Activated naive CD8-positive, alpha-beta T cell (primary cell): ENCODE data around the gene TOX3.

Experiments used
- H3K27ac Mint-ChIP-seq: one replicate; pipeline ENCODE4 v1.8.0; 2021; ENCODE audit warnings: mixed read lengths
- H3K27me3 Mint-ChIP-seq: one replicate; pipeline ENCODE4 v1.8.0; 2021; ENCODE audit warnings: mixed read lengths
- H3K36me3 Mint-ChIP-seq: one replicate; pipeline ENCODE4 v1.8.0; 2021; ENCODE audit warnings: mixed read lengths
- H3K4me1 Mint-ChIP-seq: one replicate; pipeline ENCODE4 v1.8.0; 2021; ENCODE audit warnings: low read depth, mixed read lengths
- H3K4me3 Mint-ChIP-seq: one replicate; pipeline ENCODE4 v1.8.0; 2021; ENCODE audit warnings: mild to moderate bottlenecking, mixed read lengths
- H3K9me3 Mint-ChIP-seq: one replicate; pipeline ENCODE4 v1.8.0; 2021; ENCODE audit warnings: low read depth, mixed read lengths

Gene TOX3

GRCh38 chr16:52440248-52440647 lies 106.7 kb downstream of the TOX3 start:
- Mint-ChIP-seq H3K4me1 (no peaks in the 10 kb centered on the region), H3K36me3 (no peaks in the 10 kb centered on the region), H3K27ac (no peak overlapping the region), H3K27me3 (no peaks in the 10 kb centered on the region), H3K9me3 (peaks cover 5% of the 10 kb centered on the region), H3K4me3 (no peak overlapping the region)

GRCh38 chr16:52439750-52440149 lies 107.2 kb downstream of the TOX3 start:
- Mint-ChIP-seq H3K27me3 (no peaks in the 10 kb centered on the region), H3K36me3 (no peaks in the 10 kb centered on the region), H3K9me3 (peaks cover 5% of the 10 kb centered on the region), H3K4me3 (no peak overlapping the region), H3K4me1 (no peaks in the 10 kb centered on the region), H3K27ac (no peak overlapping the region)

- H3K27me3 Mint-ChIP-seq = no peaks in the 10 kb centered on the region
- H3K27ac Mint-ChIP-seq = no peak overlapping the region
- H3K36me3 Mint-ChIP-seq = no peaks in the 10 kb centered on the region
- H3K4me1 Mint-ChIP-seq = no peaks in the 10 kb centered on the region
- no peak overlapping the region for H3K4me3 Mint-ChIP-seq
- H3K9me3 Mint-ChIP-seq = peaks cover 5% of the 10 kb centered on the region
Observed at GRCh38 chr16:52439171-52439701, 107.7 kb downstream of the TOX3 start.

- no peak overlapping the region for H3K27ac Mint-ChIP-seq
- H3K4me1 Mint-ChIP-seq = no peaks in the 10 kb centered on the region
- H3K9me3 Mint-ChIP-seq = peaks cover 5% of the 10 kb centered on the region
- H3K36me3 Mint-ChIP-seq = no peaks in the 10 kb centered on the region
- no peak overlapping the region for H3K4me3 Mint-ChIP-seq
- H3K27me3 Mint-ChIP-seq = no peaks in the 10 kb centered on the region
Observed at GRCh38 chr16:52437277-52437670, 109.7 kb downstream of the TOX3 start.

- Mint-ChIP-seq H3K4me1 (no peaks in the 10 kb centered on the region), H3K27me3 (no peaks in the 10 kb centered on the region), H3K4me3 (no peak overlapping the region), H3K9me3 (peaks cover 5% of the 10 kb centered on the region), H3K36me3 (no peaks in the 10 kb centered on the region), H3K27ac (no peak overlapping the region)
Observed at GRCh38 chr16:52436339-52437276, 110.3 kb downstream of the TOX3 start.

GRCh38 chr16:52434224-52434623 lies 112.7 kb downstream of the TOX3 start:
- Mint-ChIP-seq H3K9me3 (no peaks in the 10 kb centered on the region), H3K27ac (no peak overlapping the region), H3K27me3 (no peaks in the 10 kb centered on the region), H3K4me3 (no peak overlapping the region), H3K4me1 (no peaks in the 10 kb centered on the region), H3K36me3 (no peaks in the 10 kb centered on the region)

- no peak overlapping the region for H3K27ac Mint-ChIP-seq
- no peak overlapping the region for H3K4me3 Mint-ChIP-seq
- no peaks in the 10 kb centered on the region for H3K4me1 Mint-ChIP-seq
- no peaks in the 10 kb centered on the region for H3K9me3 Mint-ChIP-seq
- H3K27me3 Mint-ChIP-seq = no peaks in the 10 kb centered on the region
- no peaks in the 10 kb centered on the region for H3K36me3 Mint-ChIP-seq
Observed at GRCh38 chr16:52433643-52434042, 113.3 kb downstream of the TOX3 start.

GRCh38 chr16:52424591-52424990 lies 122.4 kb downstream of the TOX3 start:
- H3K27ac Mint-ChIP-seq = no peak overlapping the region
- no peaks in the 10 kb centered on the region for H3K27me3 Mint-ChIP-seq
- H3K4me1 Mint-ChIP-seq = no peaks in the 10 kb centered on the region
- no peak overlapping the region for H3K4me3 Mint-ChIP-seq
- H3K9me3 Mint-ChIP-seq = no peaks in the 10 kb centered on the region
- no peaks in the 10 kb centered on the region for H3K36me3 Mint-ChIP-seq

GRCh38 chr16:52422307-52422706 lies 124.6 kb downstream of the TOX3 start:
- Mint-ChIP-seq H3K36me3 (no peaks in the 10 kb centered on the region), H3K4me3 (no peak overlapping the region), H3K27me3 (peaks cover 1% of the 10 kb centered on the region), H3K4me1 (no peaks in the 10 kb centered on the region), H3K9me3 (peaks cover 8% of the 10 kb centered on the region), H3K27ac (no peak overlapping the region)

- Mint-ChIP-seq H3K27ac (no peak overlapping the region), H3K36me3 (no peaks in the 10 kb centered on the region), H3K9me3 (peaks cover 8% of the 10 kb centered on the region), H3K4me1 (no peaks in the 10 kb centered on the region), H3K4me3 (no peak overlapping the region), H3K27me3 (peaks cover 1% of the 10 kb centered on the region)
Observed at GRCh38 chr16:52418201-52418600, 128.7 kb downstream of the TOX3 start.

GRCh38 chr16:52416888-52417287 lies 130.1 kb downstream of the TOX3 start:
- H3K4me1 Mint-ChIP-seq = no peaks in the 10 kb centered on the region
- H3K36me3 Mint-ChIP-seq = no peaks in the 10 kb centered on the region
- H3K27ac Mint-ChIP-seq = no peak overlapping the region

GRCh38 chr16:52411011-52411410 lies 135.9 kb downstream of the TOX3 start:
- H3K27ac Mint-ChIP-seq = no peak overlapping the region
- H3K9me3 Mint-ChIP-seq = no peaks in the 10 kb centered on the region
- H3K4me1 Mint-ChIP-seq = no peaks in the 10 kb centered on the region
- no peak overlapping the region for H3K4me3 Mint-ChIP-seq
- H3K36me3 Mint-ChIP-seq = no peaks in the 10 kb centered on the region
- no peaks in the 10 kb centered on the region for H3K27me3 Mint-ChIP-seq

More at GRCh38 chr16:52416888-52417287, 130.1 kb downstream of the TOX3 start:
- Mint-ChIP-seq H3K27me3 (peaks cover 1% of the 10 kb centered on the region), H3K4me3 (no peak overlapping the region), H3K9me3 (peaks cover 8% of the 10 kb centered on the region)

- Mint-ChIP-seq H3K9me3 (no peaks in the 10 kb centered on the region), H3K4me1 (no peaks in the 10 kb centered on the region), H3K36me3 (no peaks in the 10 kb centered on the region), H3K27ac (no peak overlapping the region), H3K27me3 (no peaks in the 10 kb centered on the region), H3K4me3 (no peak overlapping the region)
Observed at GRCh38 chr16:52408191-52408845, 138.6 kb downstream of the TOX3 start.

- Mint-ChIP-seq H3K4me1 (no peaks in the 10 kb centered on the region), H3K4me3 (no peak overlapping the region), H3K27ac (no peak overlapping the region), H3K27me3 (no peaks in the 10 kb centered on the region), H3K9me3 (no peaks in the 10 kb centered on the region), H3K36me3 (no peaks in the 10 kb centered on the region)
Observed at GRCh38 chr16:52407778-52408177, 139.2 kb downstream of the TOX3 start.

- Mint-ChIP-seq H3K4me3 (no peak overlapping the region), H3K36me3 (no peaks in the 10 kb centered on the region), H3K27ac (no peak overlapping the region), H3K27me3 (no peaks in the 10 kb centered on the region), H3K4me1 (no peaks in the 10 kb centered on the region), H3K9me3 (no peaks in the 10 kb centered on the region)
Observed at GRCh38 chr16:52405441-52405840, 141.5 kb downstream of the TOX3 start.
